Osteoblast (primary cell): ENCODE measurements around the gene NASP. TPM values are rescaled to one million over a fixed set of nuclear protein-coding genes. Genes with fewer than 3 reads are reported as not detected.

Experiments used
- DNase-seq: peaks from one replicate; pipeline ENCODE4 v3.0.0; 2011; ENCODE audit warnings: low spot score, mixed read lengths; ENCODE audit not compliant: insufficient read length; ENCODE audit errors: missing footprints
- H2AFZ ChIP-seq: 2 replicates; pipeline ENCODE4 v1.6.0; 2011; ENCODE audit warnings: mild to moderate bottlenecking, low read length
- H3K27ac ChIP-seq: 2 replicates; pipeline ENCODE4 v1.5.1; 2011; ENCODE audit warnings: mild to moderate bottlenecking, low read depth, low read length, moderate library complexity
- H3K27me3 ChIP-seq: 2 replicates; pipeline ENCODE4 v1.6.0; 2012; ENCODE audit warnings: mild to moderate bottlenecking, control low read depth, inconsistent platforms, low read length, moderate library complexity; ENCODE audit not compliant: insufficient read depth
- H3K36me3 ChIP-seq: 2 replicates; pipeline ENCODE4 v1.5.1; 2011; ENCODE audit warnings: mild to moderate bottlenecking, low read length, control low read depth, moderate library complexity; ENCODE audit not compliant: insufficient read depth
- H3K4me1 ChIP-seq: 2 replicates; pipeline ENCODE4 v1.5.1; 2011; ENCODE audit warnings: mild to moderate bottlenecking, low read length, control low read depth, moderate library complexity; ENCODE audit not compliant: insufficient read depth
- H3K4me2 ChIP-seq: 2 replicates; pipeline ENCODE4 v1.6.0; 2011; ENCODE audit warnings: mild to moderate bottlenecking, low read length; ENCODE audit not compliant: insufficient read depth
- H3K4me3 ChIP-seq: fragments of 200-600 bp; sonication (generic); 3 replicates; pipeline ENCODE4 v1.5.1; 2012; ENCODE audit warnings: mild to moderate bottlenecking, low read length, inconsistent platforms; ENCODE audit not compliant: insufficient read depth
- H3K79me2 ChIP-seq: 2 replicates; pipeline ENCODE4 v1.6.0; 2012; ENCODE audit warnings: mild to moderate bottlenecking, low read length, control low read depth, inconsistent platforms; ENCODE audit not compliant: insufficient read depth
- H3K9me3 ChIP-seq: 2 replicates; pipeline ENCODE4 v1.5.1; 2011; ENCODE audit warnings: low read depth, low read length, control low read depth
- H4K20me1 ChIP-seq: 2 replicates; pipeline ENCODE4 v1.6.0; 2012; ENCODE audit warnings: mild to moderate bottlenecking, low read length, control low read depth; ENCODE audit not compliant: insufficient read depth
- total RNA-seq: library from RNA; depleted of rRNA; stranded (reverse); fragments of >200 nt; gene quantifications from 2 replicates; pipeline ENCODE4 v1.2.3, GENCODE V29; 2012
- TF ChIP-seq, protein P1 (sequence below): IDR thresholded peaks from 2 replicates; pipeline ENCODE4 v1.5.1; 2011; ENCODE audit warnings: mild to moderate bottlenecking, low read depth, low read length, moderate library complexity; ENCODE audit errors: extremely low read depth

The NASP gene
- total RNA-seq, 1 donor = 27.5 TPM

DNA sequence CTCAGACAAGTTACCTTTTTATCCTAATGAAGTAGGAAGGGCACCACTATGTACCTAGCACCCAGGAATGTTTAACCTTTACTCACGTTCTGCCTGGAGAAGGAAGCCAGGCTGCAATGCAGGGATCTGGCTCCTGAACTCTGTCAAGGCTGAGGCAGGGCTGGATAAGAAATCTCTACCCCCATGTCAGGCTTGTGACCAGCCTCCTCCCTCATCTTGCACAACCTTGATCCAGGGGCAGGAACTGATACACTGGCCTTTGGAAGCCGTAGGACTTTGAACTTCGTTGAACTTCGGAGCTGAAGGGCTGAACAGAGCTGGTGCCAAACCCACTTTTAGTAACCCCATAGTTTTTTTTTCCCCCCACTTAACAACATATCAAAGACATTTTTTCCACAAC, 41.2 kb upstream of the NASP start:
- Histone ChIP-seq H3K27ac (no peak overlapping the region), H3K4me1 (peaks cover 7% of the 10 kb centered on the region), H3K9me3 (no peaks in the 10 kb centered on the region), H3K4me2 (no peak overlapping the region), H4K20me1 (no peaks in the 10 kb centered on the region), H2AFZ (no peak overlapping the region), H3K36me3 (no peaks in the 10 kb centered on the region), H3K27me3 (no peaks in the 10 kb centered on the region), H3K4me3 (no peak overlapping the region), H3K79me2 (no peaks in the 10 kb centered on the region)
- TF ChIP-seq, protein P1, sequence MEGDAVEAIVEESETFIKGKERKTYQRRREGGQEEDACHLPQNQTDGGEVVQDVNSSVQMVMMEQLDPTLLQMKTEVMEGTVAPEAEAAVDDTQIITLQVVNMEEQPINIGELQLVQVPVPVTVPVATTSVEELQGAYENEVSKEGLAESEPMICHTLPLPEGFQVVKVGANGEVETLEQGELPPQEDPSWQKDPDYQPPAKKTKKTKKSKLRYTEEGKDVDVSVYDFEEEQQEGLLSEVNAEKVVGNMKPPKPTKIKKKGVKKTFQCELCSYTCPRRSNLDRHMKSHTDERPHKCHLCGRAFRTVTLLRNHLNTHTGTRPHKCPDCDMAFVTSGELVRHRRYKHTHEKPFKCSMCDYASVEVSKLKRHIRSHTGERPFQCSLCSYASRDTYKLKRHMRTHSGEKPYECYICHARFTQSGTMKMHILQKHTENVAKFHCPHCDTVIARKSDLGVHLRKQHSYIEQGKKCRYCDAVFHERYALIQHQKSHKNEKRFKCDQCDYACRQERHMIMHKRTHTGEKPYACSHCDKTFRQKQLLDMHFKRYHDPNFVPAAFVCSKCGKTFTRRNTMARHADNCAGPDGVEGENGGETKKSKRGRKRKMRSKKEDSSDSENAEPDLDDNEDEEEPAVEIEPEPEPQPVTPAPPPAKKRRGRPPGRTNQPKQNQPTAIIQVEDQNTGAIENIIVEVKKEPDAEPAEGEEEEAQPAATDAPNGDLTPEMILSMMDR = no peak
- no peak for DNase-seq

DNA sequence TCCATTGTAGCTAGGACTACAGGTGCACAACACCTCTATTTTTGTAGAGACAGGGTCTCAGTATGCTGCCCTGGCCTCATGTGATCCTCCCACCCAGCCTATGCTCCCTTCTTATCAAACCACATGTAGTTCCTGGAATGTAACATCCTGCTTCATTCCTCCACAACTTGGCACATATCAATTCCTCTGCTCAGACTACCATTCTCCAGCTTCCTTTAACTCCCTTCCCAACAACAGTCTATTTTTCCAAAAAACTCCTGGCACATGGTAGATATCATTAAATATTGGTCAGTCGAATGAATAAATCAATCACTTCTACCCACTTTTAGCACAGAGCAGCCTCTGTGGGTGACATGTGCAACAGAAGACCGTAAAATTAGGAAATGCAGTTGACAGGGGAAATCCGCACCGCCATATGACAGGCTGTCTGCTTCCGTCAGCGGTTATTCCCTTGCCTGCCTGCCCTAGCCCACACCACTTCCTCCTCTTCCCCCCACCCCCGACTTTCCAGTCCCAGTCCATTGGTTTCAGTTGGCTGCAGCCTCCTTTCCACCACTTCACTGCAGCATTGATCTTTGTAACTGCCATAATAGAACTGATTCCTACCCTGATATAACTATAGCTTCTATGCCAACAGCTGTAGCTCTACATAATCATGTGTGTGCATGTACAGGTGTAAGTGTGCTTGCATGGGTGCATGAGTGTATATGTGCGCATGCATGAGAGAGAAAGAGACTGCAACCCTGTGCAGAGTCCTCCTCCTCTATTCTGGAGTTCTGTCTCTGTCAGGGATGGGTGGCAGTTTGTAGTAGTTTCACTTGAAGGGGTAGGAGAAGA, 40.0 kb upstream of the NASP start:
- no peaks in the 10 kb centered on the region for H4K20me1 ChIP-seq
- no peak for DNase-seq
- H3K27ac ChIP-seq = no peak overlapping the region
- H3K4me2 ChIP-seq = peak overlapping the region; percentile 84
- peak overlapping the region; percentile 55 for H3K4me3 ChIP-seq
- H3K27me3 ChIP-seq = no peaks in the 10 kb centered on the region
- H2AFZ ChIP-seq = peak overlapping the region; percentile 75
- H3K36me3 ChIP-seq = no peaks in the 10 kb centered on the region
- peaks cover 7% of the 10 kb centered on the region for H3K4me1 ChIP-seq
- no peaks in the 10 kb centered on the region for H3K79me2 ChIP-seq
- TF ChIP-seq, protein P1 = no peak
- H3K9me3 ChIP-seq = no peaks in the 10 kb centered on the region

DNA sequence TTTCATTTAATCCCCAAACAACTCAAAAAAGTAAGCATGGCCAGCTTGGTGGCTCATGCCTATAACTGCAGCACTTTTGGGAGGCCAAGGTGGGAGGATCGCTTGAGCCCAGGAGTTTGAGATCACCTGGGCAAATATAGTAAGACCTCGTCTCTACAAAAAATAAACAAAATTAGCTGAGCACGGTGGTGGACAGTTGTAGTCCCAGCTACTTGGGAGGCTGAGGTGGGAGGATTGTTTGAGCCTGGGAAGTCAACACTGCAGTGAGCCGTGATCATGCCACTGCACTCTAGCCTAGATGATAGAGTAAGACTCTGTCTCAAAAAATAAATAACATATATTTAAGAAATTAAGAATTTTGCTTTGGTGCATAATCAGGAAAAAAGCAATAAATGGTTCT, 39.3 kb upstream of the NASP start:
- no peak overlapping the region for H3K4me2 ChIP-seq
- H3K9me3 ChIP-seq = no peaks in the 10 kb centered on the region
- no peaks in the 10 kb centered on the region for H3K27me3 ChIP-seq
- H3K4me1 ChIP-seq = peaks cover 7% of the 10 kb centered on the region
- no peaks in the 10 kb centered on the region for H4K20me1 ChIP-seq
- no peaks in the 10 kb centered on the region for H3K79me2 ChIP-seq
- TF ChIP-seq, protein P1 = no peak
- H3K36me3 ChIP-seq = no peaks in the 10 kb centered on the region
- no peak overlapping the region for H3K4me3 ChIP-seq
- H2AFZ ChIP-seq = no peak overlapping the region
- no peak overlapping the region for H3K27ac ChIP-seq
- DNase-seq = no peak

DNA sequence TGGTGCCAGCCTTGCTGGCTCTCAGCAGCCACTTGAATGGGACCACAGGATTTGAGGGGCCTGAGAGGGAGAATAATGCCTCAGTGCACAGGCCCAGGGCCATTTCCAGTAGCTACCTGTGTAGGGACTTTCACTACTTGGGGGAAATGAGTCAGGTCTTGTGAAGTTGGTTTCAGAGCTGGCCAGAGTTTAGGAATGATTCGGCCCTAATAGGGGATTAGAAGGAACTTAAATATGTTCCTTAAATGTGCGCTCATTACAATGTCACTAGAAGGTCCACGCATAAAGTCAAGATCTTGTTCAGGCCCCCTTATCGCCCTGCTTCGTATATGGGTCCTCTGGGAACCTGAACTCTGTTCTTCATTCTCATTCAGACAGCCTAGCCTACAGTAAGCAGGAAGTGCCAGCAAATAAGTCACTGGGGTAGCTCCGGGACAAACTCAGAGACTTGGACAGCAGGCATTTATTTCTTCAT, 38.8 kb upstream of the NASP start:
- H3K4me3 ChIP-seq = no peak overlapping the region
- TF ChIP-seq, protein P1 = no peak
- no peaks in the 10 kb centered on the region for H3K36me3 ChIP-seq
- H3K27ac ChIP-seq = no peak overlapping the region
- no peaks in the 10 kb centered on the region for H3K79me2 ChIP-seq
- H4K20me1 ChIP-seq = no peaks in the 10 kb centered on the region
- no peaks in the 10 kb centered on the region for H3K27me3 ChIP-seq
- peak overlapping the region; percentile 53 for H2AFZ ChIP-seq
- no peak overlapping the region for H3K4me2 ChIP-seq
- no peaks in the 10 kb centered on the region for H3K9me3 ChIP-seq
- no peak for DNase-seq
- H3K4me1 ChIP-seq = peaks cover 7% of the 10 kb centered on the region
